Left kidney (tissue), 2 donors: ENCODE data around the gene ELOVL3. TPM values are rescaled to one million over a fixed set of nuclear protein-coding genes. Genes with fewer than 3 reads are reported as not detected.

Experiments
- DNase-seq: peaks from one replicate; pipeline ENCODE4 v3.0.0-alpha.2; 2013
- polyA plus RNA-seq: library from polyadenylated mRNA; unstranded; fragments of 120-200 nt; gene quantifications from one replicate; pipeline ENCODE4 v1.2.1, GENCODE V29; 2013; ENCODE audit not compliant: insufficient read length

Gene ELOVL3
- polyA plus RNA-seq, 1 donor = 2.9 TPM

GRCh38 chr10:102222797-102223196 is 3.3 kb upstream of the ELOVL3 start:
- no peak for DNase-seq

- no peak for DNase-seq
Measured at GRCh38 chr10:102226542-102226870, 407 bp downstream of the ELOVL3 start.

DNA sequence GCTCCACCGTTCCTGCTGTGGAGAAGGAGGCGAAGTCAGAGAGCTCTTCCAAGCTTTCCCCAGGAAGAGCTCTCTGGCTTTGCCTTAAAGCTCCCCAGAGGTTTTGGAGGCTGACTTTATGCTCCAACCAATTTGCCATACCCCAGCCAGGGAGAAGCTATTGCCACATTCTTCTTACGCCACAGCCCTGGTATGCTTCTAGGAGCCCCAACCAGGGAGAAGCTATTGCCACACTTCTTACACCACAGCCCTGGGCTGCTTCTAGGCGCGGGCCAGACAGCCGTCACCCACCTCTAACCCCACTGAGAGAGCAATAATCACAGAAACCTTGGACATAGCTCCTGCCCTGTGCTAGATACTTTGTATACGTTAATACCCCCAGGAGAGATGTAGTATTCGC is 951 bp downstream of the ELOVL3 start:
- no peak for DNase-seq

GRCh38 chr10:102229810-102230263 is 3.7 kb downstream of the ELOVL3 start:
- DNase-seq = peak; percentile 78

DNA sequence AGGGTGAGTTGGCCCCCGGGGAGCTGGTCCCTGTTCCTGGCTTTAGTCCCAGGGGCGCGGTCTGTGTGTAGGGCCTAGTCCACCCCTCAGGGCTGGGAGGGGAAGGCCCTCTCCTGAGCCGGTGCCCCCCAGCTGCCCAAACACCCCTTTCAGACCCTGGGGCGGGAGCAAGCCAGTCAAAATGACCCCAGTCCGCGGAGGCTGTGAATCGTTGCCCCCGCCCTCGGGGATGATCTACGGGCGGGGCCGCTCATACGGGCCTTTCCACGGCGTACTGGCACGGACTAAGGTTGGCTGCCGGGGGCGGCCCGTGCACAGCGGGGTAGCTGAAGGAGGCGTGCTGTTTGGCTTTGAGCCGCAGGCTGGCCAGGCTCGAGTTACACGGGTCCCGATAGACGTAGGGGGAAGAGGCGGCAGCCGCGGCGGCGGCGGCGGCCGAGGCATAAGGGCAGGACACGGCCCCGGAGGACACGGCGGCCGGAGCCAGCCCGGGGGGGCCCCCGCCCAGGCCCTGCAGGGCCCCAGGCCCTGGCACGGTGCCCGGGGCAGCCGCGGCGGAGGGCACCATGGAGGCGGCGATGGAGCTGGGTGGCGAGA is 4.3 kb downstream of the ELOVL3 start:
- no peak for DNase-seq

GRCh38 chr10:102230861-102231356 is 4.8 kb downstream of the ELOVL3 start:
- DNase-seq = no peak

- DNase-seq = no peak
Measured at GRCh38 chr10:102231357-102232318, 5.5 kb downstream of the ELOVL3 start.

DNA sequence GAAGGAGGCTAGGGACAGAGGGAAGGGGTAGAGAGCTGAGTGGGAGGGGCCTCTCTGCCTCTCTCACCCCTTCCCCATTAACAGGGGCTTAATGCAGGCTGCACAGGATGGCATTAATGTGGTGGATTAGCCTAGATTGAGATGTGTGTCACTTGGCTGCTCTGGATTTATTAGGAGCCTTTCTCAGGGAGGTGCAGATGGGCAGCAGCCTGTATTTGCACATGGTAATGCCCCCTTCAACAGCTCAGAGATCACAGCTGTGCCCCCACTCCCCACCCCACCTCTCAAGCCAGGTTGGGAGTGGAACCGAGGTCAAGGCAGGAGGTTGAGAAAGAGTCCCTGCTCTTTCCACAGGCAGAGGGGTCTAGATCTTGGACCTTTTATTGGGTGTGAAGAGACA is 7.9 kb downstream of the ELOVL3 start:
- DNase-seq = no peak

DNA sequence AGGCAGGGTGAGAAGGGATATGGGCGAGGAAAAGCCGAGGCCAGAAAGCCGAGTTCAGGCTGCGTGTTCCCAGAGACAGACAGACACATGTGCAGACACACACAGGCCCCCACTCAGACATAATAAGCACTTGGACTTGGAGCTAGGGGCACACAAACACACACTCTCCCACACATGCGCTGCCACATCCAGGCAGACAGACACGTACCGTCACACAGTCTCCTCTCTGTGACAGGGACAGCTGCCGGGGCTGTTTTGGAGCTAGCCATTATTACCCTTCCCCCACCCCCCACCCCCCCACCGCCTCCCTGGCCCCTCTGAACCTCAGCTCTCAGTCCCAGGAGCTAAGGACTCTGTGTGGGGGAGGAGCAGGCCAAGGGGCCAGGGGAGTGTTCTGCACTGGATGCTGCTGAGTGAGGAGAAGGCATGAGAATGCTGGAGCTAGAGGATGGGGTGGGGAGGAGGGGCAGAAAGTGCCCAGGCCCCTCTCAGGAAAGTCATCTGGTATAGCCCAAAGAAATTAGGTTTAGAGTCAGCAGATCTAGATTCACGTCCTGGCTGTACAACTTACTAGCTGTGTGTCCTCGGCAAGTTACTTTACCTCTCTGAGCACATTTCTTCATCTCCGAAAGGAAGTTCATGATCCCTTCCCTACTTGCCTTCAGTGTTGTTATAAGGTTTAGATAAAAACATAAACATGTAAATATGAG is 8.9 kb downstream of the ELOVL3 start:
- DNase-seq = no peak

DNA sequence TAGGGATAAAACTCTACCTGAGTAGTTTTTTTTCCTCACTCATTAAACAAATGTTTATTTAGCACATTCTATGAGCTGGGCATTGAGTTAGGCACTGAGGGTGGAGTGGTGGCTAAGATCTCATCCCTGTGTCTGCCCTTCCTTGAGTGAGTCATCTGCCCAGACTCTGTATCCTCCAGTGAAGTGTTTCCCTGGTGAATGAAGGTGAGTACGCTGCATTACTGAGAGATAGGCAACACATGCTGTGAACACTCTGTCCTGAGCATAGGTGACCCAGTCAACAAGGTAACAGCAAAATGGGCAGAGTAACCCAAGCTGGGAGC is 9.5 kb downstream of the ELOVL3 start:
- no peak for DNase-seq

DNA sequence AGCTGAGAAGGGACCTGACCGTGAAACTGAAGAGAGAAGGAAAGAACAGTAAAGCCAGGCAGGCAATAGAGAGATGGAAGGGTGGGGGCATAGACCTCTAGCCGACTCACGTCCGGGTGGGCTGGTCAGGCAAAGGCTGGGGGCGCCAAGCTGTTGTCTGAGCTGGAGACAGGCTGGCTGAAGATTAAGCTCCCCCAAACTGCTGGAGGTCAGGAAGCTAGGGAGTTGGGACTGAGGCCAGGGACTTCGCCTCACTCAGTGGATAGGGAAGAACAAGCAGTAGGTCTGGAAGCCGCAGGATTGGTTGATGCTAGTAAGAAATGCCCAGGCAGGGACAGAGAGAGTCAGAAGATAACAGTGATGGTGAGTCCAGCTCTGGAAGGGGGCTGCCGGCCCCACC is 9.9 kb downstream of the ELOVL3 start:
- no peak for DNase-seq

GRCh38 chr10:102237711-102238252 is 11.7 kb downstream of the ELOVL3 start:
- DNase-seq = no peak

GRCh38 chr10:102240467-102241031 is 14.4 kb downstream of the ELOVL3 start:
- DNase-seq = no peak

GRCh38 chr10:102241032-102241443 is 14.9 kb downstream of the ELOVL3 start:
- DNase-seq = no peak

GRCh38 chr10:102241444-102242117 is 15.5 kb downstream of the ELOVL3 start, which contains the start of gene PITX3:
PITX3 (minus strand) TSS chr10:102241512; CDS start chr10:102232080, 9,432 bp downstream.
- peak; percentile 93 for DNase-seq

GRCh38 chr10:102242118-102242485 is 16.0 kb downstream of the ELOVL3 start:
- DNase-seq = no peak

DNA sequence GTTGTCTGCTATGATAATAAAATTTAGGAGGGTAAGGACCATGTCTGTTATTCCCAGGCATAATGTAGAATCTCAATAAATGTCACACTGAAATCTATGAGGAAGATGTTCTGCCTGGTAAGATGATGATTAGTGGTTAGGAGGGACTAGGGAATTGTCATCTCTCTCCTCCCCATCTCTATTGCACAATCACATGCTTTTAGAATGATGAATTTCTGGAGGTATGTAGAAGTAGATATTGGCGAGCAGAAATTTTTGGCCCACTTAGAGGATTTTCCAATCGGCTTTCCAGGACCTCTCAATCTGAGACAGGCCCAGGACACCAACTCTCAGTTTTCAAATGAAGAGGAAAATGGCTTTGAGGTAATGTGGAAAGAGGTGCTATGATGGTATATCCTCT is 17.2 kb downstream of the ELOVL3 start:
- no peak for DNase-seq

- peak; percentile 100 for DNase-seq
Measured at GRCh38 chr10:102245082-102245931, 19.2 kb downstream of the ELOVL3 start, which contains the start of gene GBF1. GBF1 (plus strand) TSS chr10:102245532; CDS start chr10:102258939, 13,407 bp downstream.

GRCh38 chr10:102245932-102246251 is 19.8 kb downstream of the ELOVL3 start:
- no peak for DNase-seq

GRCh38 chr10:102246261-102246660 is 20.2 kb downstream of the ELOVL3 start:
- no peak for DNase-seq

- DNase-seq = no peak
Measured at GRCh38 chr10:102247734-102248133, 21.6 kb downstream of the ELOVL3 start.
